DND-41 (cell line): ENCODE measurements around the gene DTNB.

Experiments used
- ATAC-seq: fragments of 200-7000 bp; cut with Tn5 transposase; 3 replicates; pipeline ENCODE4 v1.9.1; 2021; ENCODE audit warnings: low read depth; ENCODE audit not compliant: insufficient read depth
- DNase-seq: peaks from one replicate; pipeline ENCODE4 v3.0.0-alpha.2; 2020
- H2AFZ ChIP-seq: 2 replicates; pipeline ENCODE4 v1.6.0; 2012; ENCODE audit warnings: low read depth, low read length
- H3K27ac ChIP-seq: 2 replicates; pipeline ENCODE4 v1.5.1; 2012; ENCODE audit warnings: low read length, inconsistent platforms
- H3K27me3 ChIP-seq: fragments of 200-600 bp; sonication (generic); 2 replicates; pipeline ENCODE4 v1.6.0; 2012; ENCODE audit warnings: low read length, mild to moderate bottlenecking, inconsistent platforms; ENCODE audit not compliant: insufficient read depth, poor library complexity
- H3K36me3 ChIP-seq: 2 replicates; pipeline ENCODE4 v1.5.1; 2012; ENCODE audit warnings: low read length, inconsistent platforms; ENCODE audit not compliant: insufficient read depth
- H3K4me1 ChIP-seq: 2 replicates; pipeline ENCODE4 v1.5.1; 2012; ENCODE audit warnings: mild to moderate bottlenecking, low read length; ENCODE audit not compliant: insufficient read depth
- H3K4me2 ChIP-seq: 2 replicates; pipeline ENCODE4 v1.6.0; 2012; ENCODE audit warnings: mild to moderate bottlenecking, moderate library complexity, low read length, inconsistent platforms; ENCODE audit not compliant: insufficient read depth
- H3K4me3 ChIP-seq, 2 experiments: fragments of 200-600 bp in 1 of 2; shearing (Covaris generic) in 1 of 2; 2 replicates each; pipeline ENCODE4 v1.5.1; 2012 to 2016; ENCODE audit warnings: inconsistent platforms in 2 of 2, low read length in 2 of 2, mild to moderate bottlenecking in 2 of 2, low read depth in 1 of 2, moderate library complexity in 1 of 2
- H3K79me2 ChIP-seq: 2 replicates; pipeline ENCODE4 v1.6.0; 2012; ENCODE audit warnings: low read length, inconsistent platforms; ENCODE audit not compliant: insufficient read depth
- H3K9ac ChIP-seq: 2 replicates; pipeline ENCODE4 v1.6.0; 2012; ENCODE audit warnings: low read depth, mild to moderate bottlenecking, inconsistent platforms, low read length, moderate library complexity
- H3K9me3 ChIP-seq: 2 replicates; pipeline ENCODE4 v1.5.1; 2012; ENCODE audit warnings: low read length, moderate library complexity, mild to moderate bottlenecking, inconsistent platforms; ENCODE audit not compliant: insufficient read depth, severe bottlenecking
- H4K20me1 ChIP-seq: 2 replicates; pipeline ENCODE4 v1.6.0; 2012; ENCODE audit warnings: low read length; ENCODE audit not compliant: insufficient read depth
- CTCF ChIP-seq: IDR thresholded peaks from 2 replicates; pipeline ENCODE4 v1.5.1; 2012; ENCODE audit warnings: borderline replicate concordance, low read length, moderate library complexity, mild to moderate bottlenecking; ENCODE audit not compliant: poor library complexity, severe bottlenecking; ENCODE audit errors: extremely low read depth
- EZH2 ChIP-seq: IDR thresholded peaks from 3 replicates; pipeline ENCODE4 v1.6.1; 2012; ENCODE audit warnings: borderline replicate concordance, low read depth, mild to moderate bottlenecking, moderate library complexity, low read length, inconsistent platforms; ENCODE audit not compliant: severe bottlenecking

DTNB gene

GRCh38 chr2:25567406-25567805 is 106.0 kb downstream of the DTNB start:
- Histone ChIP-seq H3K9me3 (no peaks in the 10 kb centered on the region), H3K79me2 (no peaks in the 10 kb centered on the region), H3K27me3 (no peaks in the 10 kb centered on the region), H4K20me1 (no peaks in the 10 kb centered on the region), H3K4me1 (no peaks in the 10 kb centered on the region), H2AFZ (no peak overlapping the region), H3K4me3 (no peak overlapping the region), H3K9ac (no peak overlapping the region), H3K36me3 (no peaks in the 10 kb centered on the region), H3K27ac (no peak overlapping the region), H3K4me2 (no peak overlapping the region)
- no peak for TF ChIP-seq EZH2
- peak; percentile 63 for TF ChIP-seq CTCF
- peak; percentile 26 for DNase-seq
- peak; percentile 76 for ATAC-seq

GRCh38 chr2:25566694-25567093 is 106.7 kb downstream of the DTNB start:
- ATAC-seq = no peak
- Histone ChIP-seq H3K4me3 (no peak overlapping the region), H3K79me2 (no peaks in the 10 kb centered on the region), H3K4me1 (no peaks in the 10 kb centered on the region), H4K20me1 (no peaks in the 10 kb centered on the region), H3K9ac (no peak overlapping the region), H3K36me3 (no peaks in the 10 kb centered on the region), H3K9me3 (no peaks in the 10 kb centered on the region), H3K4me2 (no peak overlapping the region), H2AFZ (no peak overlapping the region), H3K27ac (no peak overlapping the region), H3K27me3 (no peaks in the 10 kb centered on the region)
- no peak for TF ChIP-seq CTCF
- no peak for TF ChIP-seq EZH2
- DNase-seq = no peak

DNA sequence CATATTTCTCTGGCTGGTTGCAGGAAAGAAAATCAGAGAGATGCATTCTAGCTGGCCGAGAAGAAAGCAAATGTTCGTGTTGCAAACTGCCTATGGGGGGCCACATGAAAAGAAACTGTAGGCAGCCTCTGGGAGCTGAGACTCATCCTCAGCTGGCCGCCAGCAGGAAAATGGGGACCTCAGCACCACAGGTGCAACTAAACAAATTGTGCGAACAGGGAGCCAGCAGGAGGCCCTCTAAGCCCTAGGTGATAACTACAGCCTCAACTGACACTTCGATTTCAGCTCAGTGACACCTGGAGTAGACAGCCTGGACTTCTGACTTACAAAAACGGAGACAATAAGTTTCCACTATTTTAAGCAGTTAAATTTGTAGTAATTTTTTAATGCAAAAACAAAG is 107.3 kb downstream of the DTNB start:
- no peak for TF ChIP-seq EZH2
- H3K36me3 ChIP-seq = no peaks in the 10 kb centered on the region

DNA sequence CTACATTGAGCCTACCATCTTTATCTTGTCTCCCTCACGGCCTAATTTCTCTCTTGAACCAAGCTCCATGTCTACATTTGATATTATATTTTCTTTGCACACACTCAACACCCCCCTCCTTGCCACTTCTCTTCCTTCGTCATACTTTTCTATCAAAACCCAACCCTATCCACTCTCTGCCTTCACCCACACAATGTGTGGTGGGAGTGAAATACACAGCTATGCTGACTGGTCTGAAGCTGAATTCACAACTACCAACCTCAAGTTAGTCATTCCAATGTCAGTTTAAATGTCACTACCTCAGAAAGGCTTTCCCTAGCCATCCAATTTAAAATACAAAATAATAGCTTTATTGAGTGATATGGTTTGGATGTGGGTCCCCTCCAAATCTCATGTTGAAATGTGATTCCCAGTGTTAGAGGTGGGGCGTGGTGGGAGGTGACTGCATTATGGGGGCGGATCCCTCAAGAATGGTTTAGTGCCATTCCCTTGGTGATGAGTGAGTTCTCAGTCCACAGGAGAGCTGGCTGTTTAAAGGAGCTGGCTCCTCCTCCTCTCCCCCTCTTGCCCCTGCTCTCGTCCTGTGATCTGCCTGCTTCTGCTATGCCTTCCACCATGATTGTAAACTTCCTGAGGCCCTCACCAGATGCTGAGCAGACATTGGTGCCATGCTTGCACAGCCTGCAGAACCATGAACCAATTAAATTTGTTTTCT is 112.1 kb downstream of the DTNB start:
- no peak overlapping the region for H3K4me3 ChIP-seq
- DNase-seq (no peak), ATAC-seq (no peak)
- peaks cover 24% of the 10 kb centered on the region for H3K4me1 ChIP-seq
- H3K9me3 ChIP-seq = no peaks in the 10 kb centered on the region
- H3K4me2 ChIP-seq = no peak overlapping the region
- H3K36me3 ChIP-seq = no peaks in the 10 kb centered on the region
- H3K27me3 ChIP-seq = no peaks in the 10 kb centered on the region
- TF ChIP-seq EZH2 (no peak), CTCF (no peak)
- H3K79me2 ChIP-seq = no peaks in the 10 kb centered on the region
- no peak overlapping the region for H3K9ac ChIP-seq
- H3K27ac ChIP-seq = no peak overlapping the region
- H2AFZ ChIP-seq = no peak overlapping the region
- H4K20me1 ChIP-seq = no peaks in the 10 kb centered on the region

More for the DNA sequence above, 107.3 kb downstream of the DTNB start:
- Histone ChIP-seq H3K4me2 (no peak overlapping the region), H2AFZ (no peak overlapping the region), H3K9ac (no peak overlapping the region), H3K79me2 (no peaks in the 10 kb centered on the region), H3K4me1 (no peaks in the 10 kb centered on the region), H3K9me3 (no peaks in the 10 kb centered on the region), H3K27me3 (no peaks in the 10 kb centered on the region), H3K27ac (no peak overlapping the region), H3K4me3 (no peak overlapping the region), H4K20me1 (no peaks in the 10 kb centered on the region)
- DNase-seq (no peak), ATAC-seq (no peak)
